ENCODE results near the gene ZKSCAN4.

The ZKSCAN4 gene

DNA sequence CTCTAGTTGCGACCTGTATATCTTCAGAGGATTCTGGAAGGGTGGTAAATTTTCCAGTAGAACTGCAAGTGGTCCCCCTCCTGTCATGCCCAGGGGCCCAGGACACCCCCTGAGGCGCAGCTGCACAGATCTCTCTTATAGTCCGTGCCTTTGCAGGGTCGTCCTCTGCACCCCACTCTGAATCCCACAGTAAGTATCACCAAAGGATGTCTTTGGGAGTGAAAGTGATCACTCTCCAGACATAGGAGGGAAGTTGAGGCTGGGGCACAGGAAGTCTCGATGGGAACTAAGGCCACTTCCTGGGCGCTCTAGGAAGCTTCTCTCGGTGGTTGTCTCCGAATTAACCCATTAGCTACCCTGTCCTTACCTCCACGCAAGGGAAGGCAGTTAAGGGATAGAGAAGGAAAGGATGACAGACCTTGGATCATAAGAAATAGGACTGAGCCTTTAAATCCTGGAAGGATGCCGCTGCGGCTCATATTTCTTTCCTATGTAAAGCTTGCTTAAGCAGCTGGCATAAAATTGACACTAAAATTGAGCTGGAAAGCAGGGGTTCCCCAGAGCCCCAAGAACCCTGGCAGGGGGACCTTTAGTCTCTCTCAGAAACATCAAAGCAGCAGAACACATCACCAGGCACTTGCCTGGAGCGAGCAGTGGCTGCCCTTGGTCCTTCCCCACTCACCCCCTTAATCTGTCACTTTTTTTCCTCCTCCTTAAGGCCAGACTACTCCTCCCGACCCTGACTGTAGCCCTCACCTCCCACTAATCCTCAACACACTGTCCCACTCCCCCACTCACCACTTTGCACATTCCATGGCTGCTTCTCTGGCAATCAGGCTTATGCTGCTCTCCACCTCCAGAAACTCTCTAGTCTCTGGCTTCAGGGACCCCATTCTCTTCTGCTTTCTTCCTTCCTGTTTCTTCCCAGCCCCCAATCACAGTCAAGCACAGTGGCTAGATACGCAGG, at the start of gene ZKSCAN4:
ZKSCAN4 (minus strand) TSS at position 261 of the 967 bp plus-strand sequence. CDS start 289 bp downstream, outside the sequence.
- peak; percentile 64 to 66 for DNase-seq (ENCODE audit: low read depth in 2 of 2)

DNA sequence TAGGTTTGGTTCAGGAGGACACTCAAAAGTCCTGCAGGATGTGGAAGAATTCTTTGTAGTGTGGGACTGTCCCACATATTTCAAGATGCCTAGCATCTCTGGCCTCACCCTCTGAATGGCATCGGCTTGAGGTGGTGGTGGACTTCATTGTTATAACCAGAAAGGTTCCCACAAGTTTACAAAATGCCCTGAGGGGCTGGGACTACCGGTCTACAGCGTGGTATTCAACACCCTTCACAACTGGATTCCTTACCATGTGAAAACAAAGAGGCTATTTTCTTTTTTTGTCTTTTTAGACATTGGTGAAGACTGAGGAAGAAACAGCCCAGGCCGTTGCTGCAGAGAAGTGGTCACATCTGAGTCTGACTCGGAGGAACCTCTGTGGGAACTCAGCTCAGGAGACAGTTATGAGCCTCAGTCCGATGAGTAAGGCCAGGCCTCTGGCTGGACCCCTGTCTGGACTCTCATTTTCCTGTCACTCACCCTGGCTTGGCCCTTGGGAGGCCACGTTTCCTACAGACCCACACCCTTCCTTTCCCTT, 44.5 kb upstream of the ZKSCAN4 start:
- DNase-seq (ENCODE audit: low read depth in 2 of 2): no peak

- DNase-seq (ENCODE audit: low read depth in 2 of 2): no peak
Measured at GRCh38 chr6:28295326-28295725, 43.3 kb upstream of the ZKSCAN4 start.

DNA sequence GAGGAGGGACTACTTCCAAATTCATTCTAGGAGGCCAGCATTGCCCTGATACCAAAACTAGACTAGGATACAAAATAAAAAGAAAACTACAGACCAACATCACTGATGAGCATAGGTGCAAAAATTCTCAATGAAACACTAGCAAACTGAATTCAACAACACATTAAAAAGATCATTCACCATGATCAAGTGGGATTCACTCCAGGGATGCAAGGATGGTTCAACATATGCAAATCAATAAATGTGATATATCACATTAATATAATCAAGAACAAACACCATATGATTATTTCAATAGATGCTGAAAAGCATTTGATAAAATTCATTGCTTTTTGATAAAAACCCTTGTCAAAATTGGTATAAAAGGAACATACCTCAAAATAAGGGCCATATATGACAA, 39.5 kb upstream of the ZKSCAN4 start:
- no peak for DNase-seq (ENCODE audit: low read depth in 2 of 2)

DNA sequence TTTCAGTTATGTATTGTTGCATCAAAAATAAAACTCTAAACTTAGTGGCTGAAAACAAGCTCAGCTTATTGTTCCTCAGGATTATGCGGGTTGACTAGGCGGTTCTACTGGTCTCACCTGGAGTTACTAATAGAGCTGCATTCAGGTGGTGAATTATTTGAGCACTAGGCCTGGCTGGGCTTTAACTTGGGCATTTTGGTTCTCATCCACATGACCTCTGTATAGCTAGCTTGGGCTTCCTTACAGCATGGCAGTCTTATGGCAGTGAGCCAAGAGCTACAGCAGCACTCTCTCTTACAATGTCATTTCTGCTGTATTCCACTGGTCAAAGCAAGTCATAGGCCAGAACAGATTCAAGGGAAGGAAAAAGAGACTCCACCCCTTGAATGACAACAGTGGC, 30.9 kb upstream of the ZKSCAN4 start:
- DNase-seq (ENCODE audit: low read depth in 2 of 2): no peak

- DNase-seq (ENCODE audit: low read depth in 2 of 2): peak; percentile 9 to 12
Measured at GRCh38 chr6:28281288-28282064, 29.4 kb upstream of the ZKSCAN4 start, which contains the start of gene PGBD1. TSS of gene PGBD1 (plus strand) at chr6:28281572. CDS start at chr6:28283814, 2,242 bp downstream.

- no peak for DNase-seq (ENCODE audit: low read depth in 2 of 2)
Measured at GRCh38 chr6:28280595-28281287, 28.7 kb upstream of the ZKSCAN4 start.

GRCh38 chr6:28277746-28278145, 25.7 kb upstream of the ZKSCAN4 start:
- no peak for DNase-seq (ENCODE audit: low read depth in 2 of 2)

GRCh38 chr6:28274888-28275287, 22.8 kb upstream of the ZKSCAN4 start:
- no peak for DNase-seq (ENCODE audit: low read depth in 2 of 2)

- no peak for DNase-seq (ENCODE audit: low read depth in 2 of 2)
Measured at GRCh38 chr6:28269492-28269891, 17.4 kb upstream of the ZKSCAN4 start.

DNA sequence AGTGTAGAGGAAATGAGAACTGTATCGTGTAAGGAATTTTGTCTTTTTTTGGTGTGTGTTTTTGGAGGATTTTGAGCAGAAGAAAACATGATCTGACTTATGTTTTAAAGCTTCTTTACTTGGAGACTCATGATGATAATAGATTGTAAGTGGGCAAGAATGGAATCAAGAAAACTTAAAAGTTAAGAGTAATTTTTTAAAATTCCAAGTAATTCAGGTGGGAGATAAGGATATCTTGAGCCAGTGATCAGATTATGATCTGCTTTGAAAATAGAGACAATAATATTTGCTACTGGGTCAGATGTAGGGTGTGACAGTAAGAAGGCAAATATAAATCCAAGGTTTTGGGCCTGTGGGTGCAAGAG, 15.6 kb upstream of the ZKSCAN4 start:
- no peak for DNase-seq (ENCODE audit: low read depth in 2 of 2)

DNA sequence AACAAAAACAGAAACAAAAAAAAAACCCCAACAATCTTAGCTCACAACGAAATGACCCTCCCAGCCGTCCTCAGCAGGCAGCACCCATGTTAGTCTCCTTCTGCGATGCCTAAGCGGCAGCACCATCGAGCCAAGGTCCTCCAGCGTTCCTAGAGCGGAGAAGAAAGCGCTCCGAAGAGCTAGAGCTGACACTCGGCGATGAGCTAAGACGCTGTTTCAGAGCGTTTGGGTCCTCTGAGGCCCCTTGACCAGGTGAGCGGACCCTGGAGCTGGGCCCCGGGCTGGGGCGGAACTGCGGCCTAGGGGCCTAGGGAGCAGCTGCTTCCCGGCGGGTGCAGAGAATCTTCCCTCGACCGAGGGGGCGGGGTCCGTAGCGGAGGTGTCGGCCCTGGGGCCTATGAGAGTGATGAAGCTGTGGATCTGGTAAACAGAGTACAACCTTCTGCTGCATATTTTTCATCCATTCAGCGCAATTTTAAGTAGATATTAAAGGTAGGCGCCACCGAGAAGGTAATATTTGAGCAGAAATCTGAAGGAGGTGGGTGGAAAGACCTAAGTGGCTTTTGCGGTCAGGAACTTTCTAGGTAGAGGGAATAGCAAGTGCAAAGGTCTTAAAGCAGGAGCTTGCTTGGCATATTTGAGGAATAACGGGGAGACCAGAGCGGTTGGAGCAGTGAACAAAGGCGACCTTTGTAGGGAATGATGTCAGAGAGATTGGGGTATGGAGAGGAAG, 15.1 kb upstream of the ZKSCAN4 start, which contains the start of gene ZSCAN26:
ZSCAN26 (plus strand) TSS at position 182 of the 733 bp plus-strand sequence. CDS start 4,777 bp downstream, outside the sequence.
- DNase-seq (ENCODE audit: low read depth in 2 of 2): peak; percentile 69 to 74

GRCh38 chr6:28266563-28266961, 14.5 kb upstream of the ZKSCAN4 start:
- DNase-seq (ENCODE audit: low read depth in 2 of 2): no peak

GRCh38 chr6:28264834-28265401, 12.8 kb upstream of the ZKSCAN4 start:
- DNase-seq (ENCODE audit: low read depth in 2 of 2): no peak

DNA sequence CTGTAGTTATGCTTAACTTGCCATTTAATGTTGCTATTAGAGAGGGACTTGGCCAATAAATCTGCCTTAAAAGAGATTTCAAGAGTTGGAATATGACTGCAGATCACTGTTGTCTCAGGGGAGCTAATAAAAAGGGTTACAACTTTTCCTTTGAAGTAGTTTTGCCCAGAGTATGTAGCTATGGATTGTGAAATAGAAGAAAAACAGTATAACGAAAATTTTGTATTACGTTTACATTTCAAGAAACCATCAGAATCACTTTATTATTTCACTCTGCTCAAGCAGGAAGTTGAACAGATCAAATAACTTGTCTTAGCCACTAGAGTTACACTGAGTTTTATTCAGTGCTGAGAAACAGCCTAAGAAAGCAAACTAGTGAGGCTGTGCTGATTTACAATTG, 11.9 kb upstream of the ZKSCAN4 start:
- DNase-seq (ENCODE audit: low read depth in 2 of 2): no peak

DNA sequence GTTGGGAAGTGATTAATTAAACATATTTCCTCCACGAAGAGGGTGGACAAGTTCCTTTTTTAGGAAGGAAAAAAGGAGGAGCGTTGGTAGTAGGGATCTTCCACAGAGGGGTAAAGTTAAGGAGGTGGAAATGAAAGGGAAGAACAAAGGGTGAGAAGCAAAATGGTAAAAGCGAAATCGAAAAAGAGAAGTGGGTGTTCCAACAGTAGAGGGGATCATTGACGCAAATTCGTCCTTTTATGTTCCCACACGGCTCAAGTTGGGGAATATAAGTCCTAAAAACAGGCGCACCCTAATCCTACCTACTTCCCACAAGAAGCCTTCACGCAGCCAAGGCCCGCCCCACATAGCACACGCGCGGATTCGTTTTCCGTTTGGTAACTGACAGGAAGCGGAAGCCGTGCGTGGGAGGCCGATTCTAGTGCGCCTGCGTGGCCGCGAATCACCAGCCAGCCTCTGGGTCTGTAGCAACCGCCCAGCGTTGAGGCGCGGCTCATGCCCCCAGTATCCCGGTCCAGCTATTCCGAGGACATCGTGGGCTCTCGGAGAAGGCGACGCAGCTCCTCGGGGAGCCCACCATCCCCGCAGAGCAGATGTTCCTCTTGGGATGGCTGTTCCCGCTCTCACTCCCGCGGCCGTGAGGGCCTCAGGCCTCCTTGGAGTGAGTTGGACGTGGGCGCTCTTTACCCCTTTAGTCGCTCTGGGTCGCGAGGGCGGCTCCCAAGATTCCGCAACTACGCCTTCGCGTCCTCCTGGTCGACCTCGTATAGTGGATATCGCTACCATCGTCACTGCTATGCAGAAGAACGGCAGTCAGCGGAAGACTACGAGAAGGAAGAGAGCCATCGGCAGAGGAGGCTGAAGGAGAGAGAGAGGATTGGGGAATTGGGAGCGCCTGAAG, 7.1 kb upstream of the ZKSCAN4 start, which contains the start of gene NKAPL:
NKAPL (plus strand) TSS at position 421 of the 901 bp plus-strand sequence; CDS start at position 496, 75 bp downstream.
- DNase-seq (ENCODE audit: low read depth in 2 of 2): peak; percentile 43 to 47

DNA sequence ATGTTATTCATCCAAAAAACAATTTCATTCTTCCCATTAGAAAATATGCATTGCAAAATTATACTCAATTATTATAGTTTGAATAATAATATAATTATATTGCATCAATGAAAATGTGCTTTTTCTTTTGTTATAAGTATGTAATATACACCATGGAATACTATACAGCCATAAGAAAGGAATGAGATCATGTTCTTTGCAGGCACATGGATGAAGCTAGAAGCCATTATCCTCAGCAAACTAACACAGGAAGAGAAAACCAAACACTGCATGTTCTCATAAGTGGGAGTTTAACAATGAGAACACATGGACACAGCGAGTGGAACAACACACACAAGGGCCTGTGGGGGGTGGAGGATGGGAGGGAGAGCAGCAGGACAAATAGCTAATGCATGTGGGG, 5.0 kb upstream of the ZKSCAN4 start:
- no peak for DNase-seq (ENCODE audit: low read depth in 2 of 2)

DNA sequence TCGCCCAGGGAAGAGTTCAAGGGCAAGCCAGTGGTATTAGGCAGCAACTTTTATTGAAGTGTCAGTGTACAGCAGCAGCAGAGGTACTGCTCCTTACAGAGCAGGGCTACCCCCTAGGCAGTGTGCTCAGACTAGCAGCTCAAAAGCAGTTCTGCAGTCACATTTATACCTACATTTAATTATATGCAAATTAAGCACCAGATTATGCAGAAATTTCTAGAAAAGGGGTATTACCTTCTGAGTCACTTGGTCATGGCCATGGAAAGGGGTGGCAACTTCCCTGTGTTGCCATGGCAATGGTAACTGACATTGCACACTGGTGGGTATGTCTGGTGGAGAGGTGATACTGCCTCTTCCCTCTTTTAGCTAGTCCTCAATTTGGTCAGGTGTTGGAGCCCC, 2.1 kb upstream of the ZKSCAN4 start:
- no peak for DNase-seq (ENCODE audit: low read depth in 2 of 2)

DNA sequence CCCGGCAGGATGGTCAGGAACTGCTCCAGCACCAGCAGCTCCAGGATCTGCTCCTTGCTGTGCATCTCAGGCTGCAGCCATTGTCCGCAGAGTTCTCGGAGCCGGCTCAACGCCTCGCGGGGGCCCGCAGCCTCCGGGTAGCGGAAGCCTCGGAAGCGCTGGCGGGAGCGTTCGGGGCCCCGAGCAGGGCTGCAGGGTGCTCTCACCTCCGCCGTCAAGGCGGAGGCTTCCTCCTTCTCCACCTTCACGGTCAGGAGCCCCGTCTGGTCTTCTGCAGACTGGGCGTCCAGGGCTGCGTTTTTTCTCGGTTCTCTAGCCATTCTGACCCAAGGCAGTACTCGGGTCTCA, 434 bp downstream of the ZKSCAN4 start:
- no peak for DNase-seq (ENCODE audit: low read depth in 2 of 2)
